ENCODE results near the gene VASP. TPM values are rescaled to one million over a fixed set of nuclear protein-coding genes. Genes with fewer than 3 reads are reported as not detected.

The VASP gene
- total RNA-seq, 1 experiment from 2014 or later: 152 TPM

DNA sequence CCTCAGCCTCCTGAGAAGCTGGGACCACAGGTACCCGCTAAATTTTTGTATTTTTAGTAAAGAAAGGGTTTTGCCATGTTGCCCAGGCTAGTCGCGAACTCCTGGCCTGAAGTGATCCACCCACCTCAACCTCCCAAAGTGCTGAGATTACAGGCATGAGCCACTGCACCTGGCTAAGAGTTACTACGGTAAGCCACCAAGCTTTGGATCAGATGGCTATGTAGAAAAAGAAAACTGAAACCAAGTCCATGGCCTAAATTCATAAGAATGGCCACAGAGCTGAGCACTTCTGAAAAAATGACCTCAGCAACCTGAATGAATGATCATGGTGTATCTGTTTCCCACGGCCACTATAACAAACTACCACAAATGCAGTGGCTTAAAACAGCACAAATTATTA lies 67.9 kb downstream of the VASP start:
- CTCF ChIA-PET: no interaction called here

More for the DNA sequence above, 67.9 kb downstream of the VASP start:
- Histone ChIP-seq H3K27me3 (ENCODE audit: insufficient read depth, low read length) (no peaks in the 10 kb centered on the region), H3K9me3 (ENCODE audit: control insufficient read depth in 1 of 2, insufficient read depth in 1 of 2, low read depth in 1 of 2, low read length in 2 of 2) (no peaks in the 10 kb centered on the region), H3K4me3 (replicated peaks in 1 of 2; ENCODE audit: low read depth in 1 of 2, low read length in 2 of 2) (no peak overlapping the region), H3K9ac (ENCODE audit: low read length) (no peak overlapping the region), H3K27ac (ENCODE audit: low read depth, low read length) (no peak overlapping the region), H4K20me1 (ENCODE audit: insufficient read depth) (no peaks in the 10 kb centered on the region), H3K4me2 (ENCODE audit: low read length) (no peak overlapping the region), H2AFZ (ENCODE audit: low read depth, low read length, poor library complexity, severe bottlenecking) (no peak overlapping the region), H3K79me2 (ENCODE audit: insufficient read depth, low read length) (peaks cover 36% of the 10 kb centered on the region), H3K9me2 (ENCODE audit: insufficient read depth) (no peaks in the 10 kb centered on the region), H3K4me1 (ENCODE audit: control insufficient read depth in 1 of 2, insufficient read depth in 2 of 2, low read length in 2 of 2) (peaks cover 5 to 26% of the 10 kb centered on the region in 2 experiments), H3K36me3 (ENCODE audit: control insufficient read depth in 1 of 2, insufficient read depth in 2 of 2, low read length in 2 of 2) (no peaks in the 10 kb centered on the region)
- TF ChIP-seq EGR1 (IDR thresholded peaks at IDR 0.05; ENCODE audit: low read depth) (no peak), SP1 (IDR thresholded peaks at IDR 0.05; ENCODE audit: low read depth) (no peak), EZH2phosphoT487 (IDR thresholded peaks at IDR 0.05; ENCODE audit: borderline replicate concordance) (no peak), RAD21 (IDR thresholded peaks at IDR 0.05; ENCODE audit: low read depth) (no peak), CBX3 (IDR thresholded peaks at IDR 0.05; ENCODE audit: low read depth) (no peak), ZFX (IDR thresholded peaks at IDR 0.05) (no peak), ELF1 (IDR thresholded peaks at IDR 0.05; ENCODE audit: borderline replicate concordance, low read depth) (no peak), POLR2AphosphoS5 (IDR thresholded peaks at IDR 0.05; ENCODE audit: low read depth, low read length) (no peak), POLR2A (IDR thresholded peaks at IDR 0.05; ENCODE audit: borderline replicate concordance, extremely low read depth, insufficient read depth, insufficient read length) (no peak), SIN3A (IDR thresholded peaks at IDR 0.05; ENCODE audit: low read depth) (no peak), FOSL1 (IDR thresholded peaks at IDR 0.05; ENCODE audit: low read depth) (no peak), JUND (IDR thresholded peaks at IDR 0.05) (no peak), ZNF274 (IDR thresholded peaks at IDR 0.05; ENCODE audit: low read depth, low read length) (no peak), EZH2 (IDR thresholded peaks at IDR 0.05) (no peak), SRF (IDR thresholded peaks at IDR 0.05; ENCODE audit: low read depth) (no peak), YY1 (IDR thresholded peaks at IDR 0.05; ENCODE audit: extremely low read depth, insufficient replicate concordance, low read depth, low read length) (no peak)
- TF ChIP-seq, protein P1, sequence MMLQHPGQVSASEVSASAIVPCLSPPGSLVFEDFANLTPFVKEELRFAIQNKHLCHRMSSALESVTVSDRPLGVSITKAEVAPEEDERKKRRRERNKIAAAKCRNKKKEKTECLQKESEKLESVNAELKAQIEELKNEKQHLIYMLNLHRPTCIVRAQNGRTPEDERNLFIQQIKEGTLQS (IDR thresholded peaks at IDR 0.05): no peak
- TF ChIP-seq, protein P2, sequence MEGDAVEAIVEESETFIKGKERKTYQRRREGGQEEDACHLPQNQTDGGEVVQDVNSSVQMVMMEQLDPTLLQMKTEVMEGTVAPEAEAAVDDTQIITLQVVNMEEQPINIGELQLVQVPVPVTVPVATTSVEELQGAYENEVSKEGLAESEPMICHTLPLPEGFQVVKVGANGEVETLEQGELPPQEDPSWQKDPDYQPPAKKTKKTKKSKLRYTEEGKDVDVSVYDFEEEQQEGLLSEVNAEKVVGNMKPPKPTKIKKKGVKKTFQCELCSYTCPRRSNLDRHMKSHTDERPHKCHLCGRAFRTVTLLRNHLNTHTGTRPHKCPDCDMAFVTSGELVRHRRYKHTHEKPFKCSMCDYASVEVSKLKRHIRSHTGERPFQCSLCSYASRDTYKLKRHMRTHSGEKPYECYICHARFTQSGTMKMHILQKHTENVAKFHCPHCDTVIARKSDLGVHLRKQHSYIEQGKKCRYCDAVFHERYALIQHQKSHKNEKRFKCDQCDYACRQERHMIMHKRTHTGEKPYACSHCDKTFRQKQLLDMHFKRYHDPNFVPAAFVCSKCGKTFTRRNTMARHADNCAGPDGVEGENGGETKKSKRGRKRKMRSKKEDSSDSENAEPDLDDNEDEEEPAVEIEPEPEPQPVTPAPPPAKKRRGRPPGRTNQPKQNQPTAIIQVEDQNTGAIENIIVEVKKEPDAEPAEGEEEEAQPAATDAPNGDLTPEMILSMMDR (IDR thresholded peaks at IDR 0.05 in 2 of 3, conservative IDR thresholded peaks at IDR 0.05 in 1 of 3; ENCODE audit: borderline replicate concordance in 1 of 3, insufficient read depth in 1 of 3, low read depth in 2 of 3, low read length in 2 of 3): no peak
- TF ChIP-seq, protein P3, sequence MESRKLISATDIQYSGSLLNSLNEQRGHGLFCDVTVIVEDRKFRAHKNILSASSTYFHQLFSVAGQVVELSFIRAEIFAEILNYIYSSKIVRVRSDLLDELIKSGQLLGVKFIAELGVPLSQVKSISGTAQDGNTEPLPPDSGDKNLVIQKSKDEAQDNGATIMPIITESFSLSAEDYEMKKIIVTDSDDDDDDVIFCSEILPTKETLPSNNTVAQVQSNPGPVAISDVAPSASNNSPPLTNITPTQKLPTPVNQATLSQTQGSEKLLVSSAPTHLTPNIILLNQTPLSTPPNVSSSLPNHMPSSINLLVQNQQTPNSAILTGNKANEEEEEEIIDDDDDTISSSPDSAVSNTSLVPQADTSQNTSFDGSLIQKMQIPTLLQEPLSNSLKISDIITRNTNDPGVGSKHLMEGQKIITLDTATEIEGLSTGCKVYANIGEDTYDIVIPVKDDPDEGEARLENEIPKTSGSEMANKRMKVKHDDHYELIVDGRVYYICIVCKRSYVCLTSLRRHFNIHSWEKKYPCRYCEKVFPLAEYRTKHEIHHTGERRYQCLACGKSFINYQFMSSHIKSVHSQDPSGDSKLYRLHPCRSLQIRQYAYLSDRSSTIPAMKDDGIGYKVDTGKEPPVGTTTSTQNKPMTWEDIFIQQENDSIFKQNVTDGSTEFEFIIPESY (IDR thresholded peaks at IDR 0.05; ENCODE audit: extremely low read depth, insufficient replicate concordance, low read length): no peak
- ATAC-seq (no peak), DNase-seq (ENCODE audit: low read depth, low spot score) (no peak)
- ChIA-PET RAD21 (ENCODE audit: low non-redundant PET in 1 of 2, low total read pairs in 2 of 2, uncharacterized antibody in 2 of 2, unreplicated experiment in 2 of 2) (no interaction called here), POLR2A (no interaction called here)
- no TSS peak for BruUV-seq (replicated peaks)
- intact Hi-C loops (cut with micrococcal nuclease): no loop called here
